NCI-H1694 (cell line): Measurements from ENCODE around the gene JAG1.
"Not testable (repeated sequence)": the region's sequence is repeated elsewhere in the genome, so short reads cannot be mapped to it uniquely, and the experiment has no call there.

Experiments
- DNase-seq: peaks from one replicate; lab custom pipeline; 2025; lab: John Stamatoyannopoulos, UW

JAG1 gene

GRCh38 chr20:10637031-10637559, 36.7 kb downstream of the JAG1 start:
- no peak for DNase-seq

DNA sequence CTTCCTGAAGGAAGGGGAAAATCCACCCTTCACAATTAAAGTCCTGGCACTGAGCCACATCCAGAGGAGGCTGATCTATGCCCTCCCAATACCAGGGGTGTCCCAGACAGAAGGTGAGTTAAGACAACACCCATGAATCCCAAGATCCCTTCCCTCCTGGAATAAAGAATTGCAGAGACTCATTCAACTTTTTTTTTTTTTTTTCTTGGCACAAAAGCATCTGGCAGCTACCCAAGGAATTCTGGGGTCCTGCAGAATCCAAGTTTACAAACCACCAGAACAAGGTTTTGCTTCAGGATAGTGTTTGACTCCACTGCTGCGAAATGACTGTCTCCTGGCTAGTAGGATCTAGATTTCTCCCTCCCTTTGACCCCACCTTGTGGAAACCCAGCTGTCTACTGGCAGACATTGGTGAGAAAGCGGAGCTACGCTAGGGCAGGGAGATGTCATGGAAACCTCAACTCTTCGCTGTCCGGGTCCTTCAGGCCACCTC, 37.4 kb downstream of the JAG1 start:
- no peak for DNase-seq

- DNase-seq = no peak
These were observed 38.2 kb downstream of the JAG1 start for GRCh38 chr20:10635476-10636208.

- no peak for DNase-seq
These were observed 39.0 kb downstream of the JAG1 start for GRCh38 chr20:10634683-10635411.

GRCh38 chr20:10634211-10634610, 39.6 kb downstream of the JAG1 start:
- no peak for DNase-seq

- DNase-seq = no peak
These were observed 40.1 kb downstream of the JAG1 start for GRCh38 chr20:10633718-10634117.

GRCh38 chr20:10632721-10633509, 40.9 kb downstream of the JAG1 start:
- no peak for DNase-seq

- DNase-seq = no peak
These were observed 42.7 kb downstream of the JAG1 start for GRCh38 chr20:10631126-10631525.

DNA sequence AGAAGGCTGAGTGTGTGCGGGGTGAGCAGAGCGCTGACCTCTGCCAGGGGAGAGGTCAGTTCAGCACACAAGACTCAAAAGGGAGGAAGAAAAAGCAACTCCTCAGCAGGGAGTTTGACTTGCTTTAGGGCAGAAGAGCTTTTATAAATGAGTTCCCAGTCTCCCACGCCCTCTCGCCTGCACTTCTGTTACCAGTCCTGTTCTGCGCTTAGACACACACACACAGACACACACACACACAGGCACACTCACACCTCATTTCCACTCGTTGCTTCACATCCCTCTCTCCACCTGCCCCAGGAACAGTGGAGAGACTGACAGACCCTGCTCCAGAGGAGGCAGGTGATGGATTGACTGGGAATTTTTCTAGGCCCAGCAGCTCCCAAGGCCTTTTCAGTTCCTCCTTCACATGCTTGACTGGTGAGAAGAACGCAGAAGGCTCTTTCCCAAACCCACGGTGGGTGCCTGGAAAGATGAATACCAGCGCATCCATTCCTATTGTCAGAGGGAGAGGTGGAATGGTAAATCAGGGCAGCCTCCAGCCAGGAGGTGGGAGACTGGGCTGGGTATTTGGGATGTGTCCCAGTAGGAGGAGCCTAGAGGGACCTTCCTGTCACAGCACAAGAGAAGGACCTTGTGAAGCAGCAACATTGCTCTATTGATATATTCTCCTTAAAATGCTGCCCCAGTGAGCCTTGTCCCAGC, 43.7 kb downstream of the JAG1 start:
- DNase-seq = no peak

GRCh38 chr20:10626896-10627295, 46.9 kb downstream of the JAG1 start:
- no peak for DNase-seq

DNA sequence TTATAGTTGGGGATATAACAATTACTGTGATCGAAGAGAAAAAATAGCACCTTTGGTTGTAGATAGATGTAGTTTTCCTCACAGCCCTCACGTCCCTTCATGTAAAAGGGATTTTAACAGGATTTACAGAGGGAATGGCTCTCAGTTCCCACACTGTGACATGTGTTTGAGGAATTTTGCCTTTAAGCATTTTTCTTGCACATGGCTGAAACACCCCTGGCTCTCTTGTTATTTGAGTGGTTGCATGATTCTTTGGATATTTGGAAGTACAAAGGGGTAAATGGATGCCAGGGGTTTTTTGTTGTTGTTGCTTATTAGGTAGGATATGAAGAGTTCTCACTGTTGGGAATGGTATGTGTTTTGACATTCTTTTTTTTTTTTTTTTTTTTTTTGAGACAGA, 48.2 kb downstream of the JAG1 start:
- no peak for DNase-seq

GRCh38 chr20:10622657-10623418, 51.0 kb downstream of the JAG1 start:
- DNase-seq = no peak

DNA sequence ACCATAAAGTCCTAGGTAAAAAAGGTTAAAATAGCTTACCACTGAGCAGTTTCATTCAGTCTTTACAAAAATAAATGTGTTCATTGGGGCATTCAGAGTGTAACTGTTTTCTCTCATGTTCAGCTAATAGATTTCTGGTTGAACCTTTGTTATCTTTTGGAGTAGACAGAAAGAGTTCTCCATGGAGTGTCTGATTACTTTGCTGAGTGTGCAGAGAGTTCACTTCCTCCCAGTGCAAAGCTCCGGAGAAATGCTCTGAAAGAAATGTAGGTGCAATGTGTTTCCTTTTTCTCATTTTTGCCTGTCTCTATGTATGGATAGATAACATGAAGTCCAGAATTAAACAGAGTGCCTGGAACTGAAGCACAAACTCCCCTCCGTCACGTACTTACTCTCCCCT, 52.6 kb downstream of the JAG1 start:
- no peak for DNase-seq

DNA sequence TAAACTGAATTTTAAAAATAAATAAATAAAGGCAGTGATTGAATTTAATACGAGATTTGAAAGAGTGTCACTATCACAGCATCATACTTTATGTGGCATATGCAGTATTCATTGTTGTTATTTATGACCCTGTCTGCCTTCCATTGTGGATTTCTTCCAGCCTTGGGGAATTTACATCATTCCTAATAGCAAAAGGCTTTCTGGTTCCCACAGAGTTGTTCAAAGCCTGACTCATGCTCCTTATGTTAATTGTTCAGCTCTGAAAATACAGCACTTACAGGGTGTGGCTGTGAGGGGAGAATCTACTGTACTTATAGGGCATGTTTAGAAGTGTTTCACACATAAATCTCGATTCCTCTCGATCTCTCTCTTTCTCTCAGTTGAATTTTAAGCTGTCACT, 54.4 kb downstream of the JAG1 start:
- DNase-seq = no peak

- no peak for DNase-seq
These were observed 55.1 kb downstream of the JAG1 start for GRCh38 chr20:10618611-10619245.

DNA sequence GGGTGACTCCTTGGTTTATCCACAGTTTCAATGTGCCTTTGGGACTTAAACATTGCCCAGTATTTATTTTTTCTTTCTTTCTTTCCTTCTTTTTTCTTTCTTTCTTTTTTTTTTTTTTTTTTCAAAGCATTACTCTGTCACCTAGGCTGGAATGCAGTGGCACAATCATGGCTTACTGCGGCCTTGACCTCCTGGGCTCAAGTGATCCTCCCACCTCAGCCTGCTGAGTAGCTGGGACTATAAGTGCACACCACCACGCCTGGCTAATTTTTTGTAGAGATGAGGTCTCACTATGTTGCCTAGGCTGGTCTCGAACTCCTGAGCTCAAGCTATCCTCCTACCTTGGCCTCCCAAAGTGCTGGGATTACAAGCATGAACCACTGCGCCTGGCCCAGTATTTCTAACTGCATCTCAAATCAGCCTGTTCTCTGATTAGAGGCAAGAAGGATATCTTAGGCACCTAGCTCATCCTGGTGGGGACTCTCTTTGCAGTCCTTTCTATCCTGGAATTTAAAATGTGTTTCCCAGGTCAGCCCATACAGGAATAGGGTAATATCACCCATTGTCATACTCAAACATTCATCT, 56.2 kb downstream of the JAG1 start:
- DNase-seq = not testable (repeated sequence)

DNA sequence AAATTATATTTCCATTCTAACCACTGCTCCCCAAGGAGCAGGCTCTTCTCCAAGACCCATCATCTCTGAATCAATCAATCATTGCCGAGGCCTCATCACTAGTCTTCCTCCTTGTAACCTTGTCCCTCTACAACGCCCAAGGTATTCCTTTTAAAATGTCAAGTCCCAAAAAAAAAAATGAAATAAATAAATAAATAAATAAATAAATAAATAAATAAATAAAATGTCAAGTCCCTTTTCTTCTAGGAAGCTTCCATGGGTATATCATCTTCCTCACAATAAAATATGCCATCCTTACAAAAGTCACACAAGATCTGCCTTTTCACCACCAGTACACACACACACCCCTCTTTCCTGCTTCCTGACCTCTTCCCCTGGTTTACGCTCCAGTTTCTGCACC, 57.6 kb downstream of the JAG1 start:
- no peak for DNase-seq

- no peak for DNase-seq
These were observed 59.9 kb downstream of the JAG1 start for GRCh38 chr20:10613911-10614310.

DNA sequence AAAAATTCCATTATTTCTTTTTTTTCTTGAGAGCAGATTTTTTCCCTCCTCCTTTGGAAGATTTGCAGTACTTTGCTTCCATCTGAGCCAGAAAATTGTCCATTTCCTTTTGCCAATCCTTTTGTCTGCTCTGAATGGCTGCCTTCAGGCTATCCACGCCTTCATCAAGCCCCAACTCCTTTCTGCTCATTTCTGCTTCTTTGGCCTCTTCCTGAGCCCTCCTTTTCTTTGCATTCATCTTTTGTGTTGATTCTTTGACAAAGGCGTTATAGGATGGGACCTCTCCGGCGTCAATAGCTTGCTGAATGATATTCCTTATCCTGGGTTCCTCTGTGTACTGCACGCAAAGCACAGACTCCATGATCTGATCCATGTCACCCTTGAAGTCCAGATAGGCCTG, 60.4 kb downstream of the JAG1 start:
- DNase-seq = not testable (repeated sequence)

- no peak for DNase-seq
These were observed 62.4 kb downstream of the JAG1 start for GRCh38 chr20:10611357-10611756.
